Fibroblast of pulmonary artery (primary cell): ENCODE measurements around the gene MYO5A.
"Not testable (repeated sequence)": the region's sequence is repeated elsewhere in the genome, so short reads cannot be mapped to it uniquely, and the experiment has no call there.

Experiments used
- DNase-seq: peaks from one replicate; pipeline ENCODE4 v3.0.0-alpha.2; 2010; ENCODE audit warnings: low read depth
- H3K4me3 ChIP-seq: replicated peaks from 2 replicates; pipeline ENCODE4 v1.5.1; 2011; ENCODE audit warnings: low read depth, mild to moderate bottlenecking, control low read depth, low read length, moderate library complexity
- TF ChIP-seq, protein P1 (sequence below): IDR thresholded peaks from 2 replicates; pipeline ENCODE4 v1.5.1; 2011; ENCODE audit warnings: mild to moderate bottlenecking, control low read depth, low read length, inconsistent platforms; ENCODE audit errors: missing control alignments

The MYO5A gene

GRCh38 chr15:52566889-52567288 lies 38.2 kb upstream of the MYO5A start:
- DNase-seq: no peak
- peak overlapping the region; percentile 87 for H3K4me3 ChIP-seq
- TF ChIP-seq, protein P1, sequence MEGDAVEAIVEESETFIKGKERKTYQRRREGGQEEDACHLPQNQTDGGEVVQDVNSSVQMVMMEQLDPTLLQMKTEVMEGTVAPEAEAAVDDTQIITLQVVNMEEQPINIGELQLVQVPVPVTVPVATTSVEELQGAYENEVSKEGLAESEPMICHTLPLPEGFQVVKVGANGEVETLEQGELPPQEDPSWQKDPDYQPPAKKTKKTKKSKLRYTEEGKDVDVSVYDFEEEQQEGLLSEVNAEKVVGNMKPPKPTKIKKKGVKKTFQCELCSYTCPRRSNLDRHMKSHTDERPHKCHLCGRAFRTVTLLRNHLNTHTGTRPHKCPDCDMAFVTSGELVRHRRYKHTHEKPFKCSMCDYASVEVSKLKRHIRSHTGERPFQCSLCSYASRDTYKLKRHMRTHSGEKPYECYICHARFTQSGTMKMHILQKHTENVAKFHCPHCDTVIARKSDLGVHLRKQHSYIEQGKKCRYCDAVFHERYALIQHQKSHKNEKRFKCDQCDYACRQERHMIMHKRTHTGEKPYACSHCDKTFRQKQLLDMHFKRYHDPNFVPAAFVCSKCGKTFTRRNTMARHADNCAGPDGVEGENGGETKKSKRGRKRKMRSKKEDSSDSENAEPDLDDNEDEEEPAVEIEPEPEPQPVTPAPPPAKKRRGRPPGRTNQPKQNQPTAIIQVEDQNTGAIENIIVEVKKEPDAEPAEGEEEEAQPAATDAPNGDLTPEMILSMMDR: no peak

- not testable (repeated sequence) for H3K4me3 ChIP-seq
- DNase-seq: peak; percentile 5
Observed at GRCh38 chr15:52565417-52566358, 37.0 kb upstream of the MYO5A start.

DNA sequence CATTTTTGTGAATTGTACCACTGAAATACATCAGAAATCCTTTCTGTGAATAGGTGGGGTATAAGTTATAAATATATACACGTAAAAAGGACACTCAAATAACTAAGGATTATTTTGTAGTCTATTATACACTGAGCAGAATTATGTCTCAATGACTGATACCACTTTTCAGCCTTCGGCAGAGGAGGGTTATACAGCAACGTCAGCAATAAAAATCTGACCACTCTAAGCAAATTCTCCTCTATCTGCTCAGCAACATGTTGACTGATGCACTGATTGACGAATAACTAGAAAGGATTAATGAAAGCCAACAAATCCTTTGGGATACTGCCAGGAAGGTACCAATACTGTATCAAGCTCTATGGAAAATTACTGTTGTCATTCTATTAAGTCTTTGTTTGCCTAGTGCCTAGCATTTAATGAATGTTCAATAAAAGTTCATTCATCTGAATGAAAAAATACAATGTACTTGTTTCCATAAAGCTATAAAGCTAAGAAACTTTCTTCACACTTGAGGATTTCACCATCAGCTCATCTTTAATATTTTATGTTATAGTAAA lies 34.9 kb upstream of the MYO5A start:
- DNase-seq: no peak
- TF ChIP-seq, protein P1: no peak
- H3K4me3 ChIP-seq: no peak overlapping the region

- TF ChIP-seq, protein P1: no peak
- no peak overlapping the region for H3K4me3 ChIP-seq
- peak; percentile 38 for DNase-seq
Observed at GRCh38 chr15:52559575-52559974, 30.9 kb upstream of the MYO5A start.

- DNase-seq: no peak
- H3K4me3 ChIP-seq: no peak overlapping the region
- TF ChIP-seq, protein P1: no peak
Observed at GRCh38 chr15:52559022-52559421, 30.3 kb upstream of the MYO5A start.

GRCh38 chr15:52558196-52558595 lies 29.5 kb upstream of the MYO5A start:
- H3K4me3 ChIP-seq: no peak overlapping the region
- TF ChIP-seq, protein P1: no peak
- peak; percentile 55 for DNase-seq

DNA sequence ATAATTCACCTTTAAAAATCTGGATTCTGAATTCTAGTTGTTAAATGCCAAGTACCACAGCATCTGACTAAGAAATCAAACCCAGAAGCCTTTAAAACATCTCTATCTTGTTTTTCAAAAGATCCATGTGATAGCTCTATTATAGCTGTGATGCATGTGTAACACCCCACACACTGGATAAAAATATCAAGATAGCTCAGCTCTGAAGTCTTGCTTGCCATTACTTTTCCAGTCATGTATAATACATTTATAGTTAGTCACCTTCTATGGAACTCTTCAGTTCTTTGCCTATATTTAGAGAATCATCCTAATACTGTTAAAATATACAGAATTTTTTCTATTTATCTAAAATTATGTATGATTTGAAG lies 28.6 kb upstream of the MYO5A start:
- TF ChIP-seq, protein P1: no peak
- DNase-seq: no peak

More for the DNA sequence above, 28.6 kb upstream of the MYO5A start:
- H3K4me3 ChIP-seq: no peak overlapping the region
